GM18499 (cell line): ENCODE results near the gene TMEM79.
"Not testable (repeated sequence)": the region's sequence is repeated elsewhere in the genome, so short reads cannot be mapped to it uniquely, and the experiment has no call there.

ENCODE experiments used
- ATAC-seq: cut with Tn5 transposase; IDR thresholded peaks from one replicate; pipeline ENCODE4 v1.9.1; 2021; ENCODE audit warnings: moderate number of reproducible peaks; ENCODE audit not compliant: insufficient read depth, unreplicated experiment

Gene TMEM79

DNA sequence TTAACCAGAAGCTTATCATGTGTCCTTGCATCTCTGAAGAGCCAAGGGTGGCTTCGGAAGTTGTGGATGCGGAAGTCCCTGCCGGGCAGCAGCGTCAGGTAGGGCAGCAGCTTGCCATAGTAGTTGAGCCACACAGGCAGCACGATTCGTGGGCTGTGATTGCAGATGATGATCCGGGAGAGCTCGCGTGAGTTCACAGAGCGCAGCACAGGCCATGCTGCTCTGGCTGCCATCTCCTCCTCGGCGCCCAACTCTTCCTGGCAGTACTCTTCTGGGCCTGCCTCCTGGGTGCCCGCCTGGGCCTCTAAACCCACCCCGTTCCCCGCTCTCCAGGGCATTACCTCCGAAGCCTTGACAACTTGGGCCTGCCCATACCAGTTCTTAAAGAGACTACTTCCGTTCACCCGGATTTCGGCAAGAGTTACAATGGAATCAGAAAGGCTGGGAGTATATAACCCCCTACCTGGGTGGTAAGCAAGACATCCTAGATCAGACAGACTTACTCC, 14.8 kb downstream of the TMEM79 start, which contains the start of gene VHLL:
Gene VHLL, minus strand, starts transcription at position 456 of the 506 bp plus-strand sequence. Its CDS starts 118 bp downstream, at position 338.
- no peak for ATAC-seq

- ATAC-seq: no peak
Observed at GRCh38 chr1:156303241-156303640, 19.1 kb downstream of the TMEM79 start.

- ATAC-seq: no peak
Observed at GRCh38 chr1:156305215-156305614, 21.1 kb downstream of the TMEM79 start.

DNA sequence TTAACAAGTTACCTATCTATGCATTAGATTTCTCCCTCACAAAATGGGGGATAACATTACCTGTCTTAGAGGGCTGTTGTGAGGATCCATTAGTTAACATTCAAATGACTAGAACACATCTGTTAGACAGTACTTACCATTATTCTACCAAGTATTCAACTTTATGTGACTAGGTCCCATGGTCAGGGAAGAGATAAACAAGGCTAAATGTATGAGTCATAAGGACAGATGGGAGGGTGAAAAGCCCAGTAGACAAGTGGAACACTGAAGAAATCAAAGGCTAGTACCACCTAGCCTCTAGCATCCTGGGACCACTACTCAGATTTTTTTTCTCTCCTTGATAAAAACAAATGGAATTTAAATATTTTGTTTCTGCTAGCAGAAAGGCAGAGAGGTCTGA, 24.0 kb downstream of the TMEM79 start:
- ATAC-seq: no peak

GRCh38 chr1:156310962-156311361, 26.8 kb downstream of the TMEM79 start:
- ATAC-seq: no peak

DNA sequence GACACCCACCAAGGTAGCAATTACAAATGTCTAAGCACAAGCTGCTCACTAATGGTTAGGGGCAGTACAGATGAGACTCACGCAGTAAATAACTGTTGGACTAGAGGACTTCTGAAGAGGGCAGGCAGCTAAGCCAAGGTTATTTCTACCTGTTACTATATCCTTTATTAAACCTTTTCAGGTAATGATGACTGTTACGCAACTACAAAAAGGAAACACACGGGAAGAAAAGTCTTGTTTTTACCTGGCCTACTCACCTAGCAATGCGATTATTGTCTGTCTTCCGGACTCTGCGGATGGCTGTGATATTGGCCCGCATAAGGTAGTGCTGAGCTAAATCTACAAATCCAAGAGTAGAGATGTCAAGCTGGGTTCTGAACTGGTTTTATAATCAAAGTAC, 32.8 kb downstream of the TMEM79 start:
- no peak for ATAC-seq

DNA sequence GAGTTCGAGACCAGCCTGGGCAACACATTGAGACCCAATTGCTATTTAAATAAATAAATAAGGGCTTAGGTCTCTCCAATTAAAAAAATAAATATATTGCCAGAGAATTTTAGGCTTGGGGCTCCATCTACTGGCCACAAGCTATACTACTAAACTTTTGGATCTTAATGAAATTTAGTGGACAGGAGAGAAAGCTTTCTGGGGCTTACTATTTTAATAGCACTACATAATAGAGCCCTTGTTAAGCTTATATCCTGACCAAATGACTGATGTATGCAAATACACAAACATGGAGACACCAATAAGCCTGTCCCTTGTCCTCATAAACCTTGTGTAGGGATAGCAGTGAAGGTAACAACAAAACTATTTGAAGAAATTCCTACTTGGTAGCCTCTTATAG, 35.5 kb downstream of the TMEM79 start:
- no peak for ATAC-seq

GRCh38 chr1:156320560-156320959, 36.4 kb downstream of the TMEM79 start:
- no peak for ATAC-seq

DNA sequence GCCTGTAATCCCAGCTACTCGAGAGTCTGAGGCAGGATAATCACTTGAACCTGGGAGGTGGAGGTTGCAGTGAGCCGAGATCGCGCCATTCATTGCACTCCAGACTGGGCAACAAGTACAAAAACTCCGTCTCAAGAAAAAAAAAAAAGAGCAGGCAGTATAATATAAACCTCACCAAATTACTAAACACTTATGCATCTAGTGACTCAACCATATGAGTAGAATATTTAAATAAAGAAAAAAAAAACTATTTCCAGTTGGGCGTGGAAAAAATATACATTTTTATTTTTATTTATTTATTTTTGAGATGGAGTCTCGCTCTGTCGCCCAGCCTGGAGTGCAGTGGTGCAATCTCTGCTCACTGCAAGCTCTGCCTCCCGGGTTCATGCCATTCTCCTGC, 39.1 kb downstream of the TMEM79 start:
- ATAC-seq: not testable (repeated sequence)

DNA sequence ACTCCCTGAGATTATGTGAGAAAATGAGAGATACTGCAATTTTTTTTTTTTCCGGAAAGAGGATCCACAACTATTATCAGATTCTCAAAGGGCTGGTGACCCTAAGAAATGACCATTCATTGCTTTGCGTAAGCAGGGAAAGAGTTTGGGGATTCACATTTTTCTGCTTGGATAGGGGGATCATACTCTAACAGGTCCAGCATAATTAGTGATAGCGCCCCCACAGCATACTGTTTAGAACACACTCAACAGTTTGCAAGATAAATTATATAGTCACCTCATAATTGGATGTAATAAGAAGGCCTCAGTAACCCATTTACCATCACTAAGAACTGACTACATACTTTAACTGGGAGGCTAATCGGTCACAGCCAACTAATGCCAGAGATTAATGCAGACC, 52.1 kb downstream of the TMEM79 start:
- no peak for ATAC-seq

DNA sequence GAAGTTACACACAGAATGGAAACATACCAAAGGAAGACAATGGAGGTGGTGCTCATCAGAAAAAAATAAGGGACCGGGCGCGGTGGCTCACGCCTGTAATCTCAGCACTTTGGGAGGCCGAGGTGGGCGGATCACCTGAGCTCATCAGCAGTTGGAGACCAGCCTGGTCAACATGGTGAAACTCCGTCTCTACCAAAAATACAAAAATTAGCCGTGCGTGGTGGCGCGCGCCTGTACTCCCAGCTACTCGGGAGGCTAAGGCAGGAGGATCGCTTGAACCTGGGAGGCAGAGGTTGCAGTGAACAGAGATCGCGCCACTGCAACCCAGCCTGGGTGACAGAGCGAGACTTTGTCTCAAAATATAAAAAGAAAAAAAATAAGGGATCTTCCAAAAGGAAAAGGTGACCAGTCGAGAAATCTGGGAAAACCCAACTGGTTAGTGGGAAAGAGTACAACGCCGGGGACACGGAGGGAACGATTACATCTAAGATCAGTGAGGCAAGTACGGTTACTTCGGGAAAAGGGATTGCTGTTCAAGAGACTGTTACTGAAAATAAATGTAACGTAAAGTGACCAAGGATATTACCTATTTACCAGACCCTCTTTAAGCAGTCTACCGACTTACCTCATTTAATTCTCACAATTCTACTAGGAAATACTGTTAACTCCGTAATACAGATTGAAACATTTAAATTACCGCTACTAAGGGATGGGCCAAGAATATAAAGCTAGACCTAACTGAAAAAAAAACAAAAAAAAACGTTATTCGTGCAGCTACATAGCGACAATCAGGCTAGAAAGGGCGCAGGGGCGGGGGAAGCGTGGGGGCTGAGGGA, 53.1 kb downstream of the TMEM79 start:
- no peak for ATAC-seq

DNA sequence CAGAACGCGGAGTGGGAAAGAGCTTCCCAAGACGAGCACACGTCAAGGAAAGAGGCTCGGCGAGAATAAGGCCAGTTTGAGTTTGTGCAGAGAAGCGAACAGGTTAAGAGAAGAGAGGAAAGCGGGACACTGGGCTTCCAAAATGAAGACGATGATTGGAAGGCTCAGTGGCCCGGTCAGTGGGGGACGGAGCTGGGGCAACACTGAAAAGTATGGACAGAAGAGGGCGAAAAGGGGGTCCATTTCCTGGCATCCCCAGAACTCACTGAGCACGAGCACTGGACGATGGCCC, 53.7 kb downstream of the TMEM79 start:
- no peak for ATAC-seq

- peak; percentile 82 for ATAC-seq
Observed at GRCh38 chr1:156338180-156338976, 54.3 kb downstream of the TMEM79 start, which contains the start of the genes CCT3 and TSACC. Gene CCT3, minus strand, starts transcription at chr1:156338292. Its CDS starts 108 bp downstream, at chr1:156338184. Gene TSACC, plus strand, starts transcription at chr1:156338526. Its CDS starts 1,232 bp downstream, at chr1:156339758.
